OCI-LY7 (cell line): ENCODE results near the gene PANK4. TPM values are rescaled to one million over a fixed set of nuclear protein-coding genes. Genes with fewer than 3 reads are reported as not detected.
"Not testable (repeated sequence)": the region's sequence is repeated elsewhere in the genome, so short reads cannot be mapped to it uniquely, and the experiment has no call there.

Experiments used
- BruUV-seq: library from RNA; stranded (reverse); fragments of 400-500 nt; replicated peaks from 2 replicates; lab custom pipeline; 2021; lab: Mats Ljungman, UMichigan
- CTCF ChIA-PET: fragments of 300-600 bp; sonication (Branson Sonifier 250); formaldehyde crosslinking; loops from one replicate; lab custom pipeline; 2022; ENCODE audit warnings: antibody characterized with exemption; ENCODE audit not compliant: unreplicated experiment; lab: Charles Lee
- POLR2A ChIA-PET: fragments of 300-600 bp; sonication (Branson Sonifier 250); formaldehyde crosslinking; loops from one replicate; lab custom pipeline; 2022; ENCODE audit warnings: antibody characterized with exemption; lab: Charles Lee
- DNase-seq: peaks from one replicate; pipeline ENCODE4 v3.0.0-alpha.2; 2015; ENCODE audit warnings: low spot score
- H2AFZ ChIP-seq: fragments of 200-600 bp; sonication (generic), shearing (Covaris generic); 2 replicates; pipeline ENCODE4 v1.6.1; 2014; ENCODE audit warnings: mild to moderate bottlenecking, antibody characterized with exemption, low read length, moderate library complexity
- H3K27ac ChIP-seq: fragments of 200-600 bp; sonication (generic); 2 replicates; pipeline ENCODE4 v1.5.1; 2014; ENCODE audit warnings: mixed run types, low read depth, mild to moderate bottlenecking, moderate library complexity, low read length, inconsistent platforms; ENCODE audit not compliant: poor library complexity, severe bottlenecking
- H3K36me3 ChIP-seq: fragments of 200-600 bp; sonication (generic); 2 replicates; pipeline ENCODE4 v1.6.1; 2014; ENCODE audit warnings: mild to moderate bottlenecking, antibody characterized with exemption, low read length, moderate library complexity, mixed read lengths; ENCODE audit not compliant: insufficient read depth
- H3K4me1 ChIP-seq: fragments of 200-600 bp; sonication (generic); 2 replicates; pipeline ENCODE4 v1.5.1; 2014; ENCODE audit warnings: mild to moderate bottlenecking, low read length; ENCODE audit not compliant: insufficient read depth, poor library complexity, severe bottlenecking
- H3K4me2 ChIP-seq: fragments of 200-600 bp; sonication (generic); 2 replicates; pipeline ENCODE4 v1.6.1; 2014; ENCODE audit warnings: mild to moderate bottlenecking, low read length
- H3K4me3 ChIP-seq: fragments of 200-600 bp; sonication (generic); 2 replicates; pipeline ENCODE4 v1.5.1; 2014; ENCODE audit warnings: mild to moderate bottlenecking, low read depth, low read length; ENCODE audit not compliant: poor library complexity, severe bottlenecking
- H3K79me2 ChIP-seq: fragments of 200-600 bp; sonication (generic); 2 replicates; pipeline ENCODE4 v1.6.1; 2016; ENCODE audit warnings: low read depth, mild to moderate bottlenecking, low read length, moderate library complexity, mixed read lengths; ENCODE audit not compliant: insufficient read depth
- H3K9me2 ChIP-seq: fragments of 200-600 bp; sonication (generic); 2 replicates; pipeline ENCODE4 v1.6.1; 2016; ENCODE audit warnings: mild to moderate bottlenecking, low read length, mixed read lengths; ENCODE audit not compliant: insufficient read depth
- H3K9me3 ChIP-seq: fragments of 200-600 bp; sonication (generic); 2 replicates; pipeline ENCODE4 v1.6.1; 2014; ENCODE audit warnings: mild to moderate bottlenecking, mixed run types, low read length, mixed read lengths
- H4K20me1 ChIP-seq: fragments of 200-600 bp; sonication (generic); 2 replicates; pipeline ENCODE4 v1.6.1; 2014; ENCODE audit warnings: mild to moderate bottlenecking, antibody characterized with exemption, low read length, moderate library complexity, mixed read lengths; ENCODE audit not compliant: insufficient read depth
- EZH2phosphoT487 ChIP-seq: fragments of 200-600 bp; sonication (generic); IDR thresholded peaks from 2 replicates; pipeline ENCODE4 v1.6.1; 2018; ENCODE audit warnings: low read depth, borderline replicate concordance, mild to moderate bottlenecking, mixed run types, antibody characterized with exemption, low read length, moderate library complexity, mixed read lengths
- intact Hi-C: fragments of 100-400 bp; cut with micrococcal nuclease; formaldehyde crosslinking; loops from one replicate; pipeline ENCODE4 v1.10.0; 2022; ENCODE audit not compliant: unreplicated experiment
- total RNA-seq, 2 experiments: library from RNA; depleted of rRNA in 1 of 2; stranded (reverse); fragments of >200 nt in 1 of 2; shearing (Covaris generic) in 1 of 2; gene quantifications; 2 replicates each; pipeline ENCODE4 v1.2.3, GENCODE V29; 2014 to 2022
- TF ChIP-seq, protein P1 (sequence below): fragments of 200-600 bp; sonication (generic); conservative IDR thresholded peaks from 2 replicates; pipeline ENCODE4 v1.5.1; 2014; ENCODE audit warnings: mild to moderate bottlenecking, antibody characterized with exemption, low read length, moderate library complexity, mixed read lengths

Gene PANK4
- total RNA-seq, 2 experiments from 2014 or later, result 49.1 to 55.9 TPM

DNA sequence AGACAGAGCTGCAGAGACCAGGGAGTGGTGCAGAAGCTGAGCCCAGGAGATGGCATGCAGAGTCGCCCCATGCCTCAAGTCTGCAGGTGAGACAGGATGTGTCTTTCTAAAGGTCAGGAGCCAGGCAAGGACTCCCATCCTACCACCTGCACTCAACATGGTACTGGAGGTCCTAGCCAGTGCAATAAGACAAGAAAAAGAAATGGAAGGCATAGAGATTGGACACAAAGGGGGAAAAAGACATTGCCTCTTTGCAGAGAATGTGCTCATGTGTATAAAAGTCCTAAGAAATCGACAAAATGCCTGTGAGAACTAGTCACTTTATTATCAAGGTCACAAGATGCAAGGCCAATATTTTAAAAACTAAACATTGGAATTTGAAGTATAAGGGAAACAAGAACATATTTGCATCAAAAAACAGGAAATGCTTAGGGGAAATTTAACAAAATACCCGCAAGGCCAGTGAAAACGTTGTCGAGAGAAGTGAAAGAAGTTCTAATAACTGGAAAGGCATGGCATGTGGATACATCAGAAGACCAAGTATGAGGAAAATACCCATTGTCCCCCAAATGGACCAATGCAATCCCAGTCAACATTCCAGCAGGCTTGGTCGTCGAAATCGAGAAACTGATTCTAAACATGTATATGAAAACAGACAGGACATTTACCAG, 47.0 kb upstream of the PANK4 start:
- no peaks in the 10 kb centered on the region for H3K79me2 ChIP-seq
- H3K4me2 ChIP-seq, result no peak overlapping the region
- H3K4me1 ChIP-seq, result peaks cover 27% of the 10 kb centered on the region
- no peaks in the 10 kb centered on the region for H4K20me1 ChIP-seq
- no peak for TF ChIP-seq EZH2phosphoT487
- TF ChIP-seq, protein P1, sequence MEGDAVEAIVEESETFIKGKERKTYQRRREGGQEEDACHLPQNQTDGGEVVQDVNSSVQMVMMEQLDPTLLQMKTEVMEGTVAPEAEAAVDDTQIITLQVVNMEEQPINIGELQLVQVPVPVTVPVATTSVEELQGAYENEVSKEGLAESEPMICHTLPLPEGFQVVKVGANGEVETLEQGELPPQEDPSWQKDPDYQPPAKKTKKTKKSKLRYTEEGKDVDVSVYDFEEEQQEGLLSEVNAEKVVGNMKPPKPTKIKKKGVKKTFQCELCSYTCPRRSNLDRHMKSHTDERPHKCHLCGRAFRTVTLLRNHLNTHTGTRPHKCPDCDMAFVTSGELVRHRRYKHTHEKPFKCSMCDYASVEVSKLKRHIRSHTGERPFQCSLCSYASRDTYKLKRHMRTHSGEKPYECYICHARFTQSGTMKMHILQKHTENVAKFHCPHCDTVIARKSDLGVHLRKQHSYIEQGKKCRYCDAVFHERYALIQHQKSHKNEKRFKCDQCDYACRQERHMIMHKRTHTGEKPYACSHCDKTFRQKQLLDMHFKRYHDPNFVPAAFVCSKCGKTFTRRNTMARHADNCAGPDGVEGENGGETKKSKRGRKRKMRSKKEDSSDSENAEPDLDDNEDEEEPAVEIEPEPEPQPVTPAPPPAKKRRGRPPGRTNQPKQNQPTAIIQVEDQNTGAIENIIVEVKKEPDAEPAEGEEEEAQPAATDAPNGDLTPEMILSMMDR, result no peak
- no peaks in the 10 kb centered on the region for H3K9me2 ChIP-seq
- intact Hi-C loops, result no loop called here
- H3K4me3 ChIP-seq, result no peak overlapping the region
- no peak overlapping the region for H3K27ac ChIP-seq
- ChIA-PET CTCF (no interaction called here), POLR2A (no interaction called here)
- no peak for DNase-seq
- H2AFZ ChIP-seq, result no peak overlapping the region
- no peaks in the 10 kb centered on the region for H3K36me3 ChIP-seq
- no TSS peak for BruUV-seq
- H3K9me3 ChIP-seq, result no peaks in the 10 kb centered on the region

DNA sequence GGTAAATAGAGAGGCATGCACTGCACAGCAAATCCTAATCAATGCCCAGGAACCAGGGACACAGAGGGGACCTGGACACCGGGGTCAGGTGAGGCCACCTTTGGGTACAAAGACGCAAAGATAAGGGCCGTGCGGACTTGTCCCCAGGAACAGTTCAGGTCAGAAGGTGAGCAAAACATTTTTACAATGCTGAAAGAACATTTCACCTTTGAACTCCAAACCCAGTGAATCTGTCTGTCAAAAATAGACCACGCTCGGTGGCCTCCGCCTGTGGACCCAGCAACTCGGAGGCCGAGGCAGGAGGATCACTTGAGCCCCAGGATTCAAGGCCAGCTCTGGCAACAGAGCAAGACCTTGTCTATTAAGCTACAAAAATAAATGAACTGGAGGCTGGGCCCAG, 45.0 kb upstream of the PANK4 start:
- no TSS peak for BruUV-seq
- Histone ChIP-seq H3K36me3 (no peaks in the 10 kb centered on the region), H3K27ac (no peak overlapping the region), H3K9me3 (no peaks in the 10 kb centered on the region), H3K4me1 (peaks cover 8% of the 10 kb centered on the region), H2AFZ (no peak overlapping the region), H3K4me3 (no peak overlapping the region), H4K20me1 (no peaks in the 10 kb centered on the region), H3K79me2 (no peaks in the 10 kb centered on the region), H3K4me2 (no peak overlapping the region), H3K9me2 (no peaks in the 10 kb centered on the region)
- POLR2A ChIA-PET, result no interaction called here
- intact Hi-C loops, result no loop called here
- no peak for DNase-seq
- CTCF ChIA-PET, result no interaction called here
- TF ChIP-seq, protein P1, result no peak
- TF ChIP-seq EZH2phosphoT487, result no peak

DNA sequence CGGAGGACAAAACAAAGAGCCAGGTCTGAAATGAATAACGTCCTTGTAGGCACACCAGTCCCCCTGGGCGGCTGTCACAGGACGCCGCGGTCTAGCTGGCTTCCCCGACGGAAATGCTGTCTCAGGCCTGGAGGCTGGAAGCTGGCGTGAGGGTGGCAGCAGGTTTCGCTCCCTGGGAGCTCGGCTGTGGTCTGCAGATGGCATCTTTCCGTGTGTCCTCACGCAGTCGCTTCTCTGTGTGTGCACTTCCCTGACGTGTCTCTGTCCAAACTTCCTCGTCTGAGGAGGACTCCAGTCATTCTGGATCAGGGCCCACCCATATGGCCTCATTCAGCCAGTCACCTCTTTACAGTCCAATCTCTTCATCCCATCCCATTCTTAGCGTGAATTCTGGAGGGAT, 43.9 kb upstream of the PANK4 start:
- CTCF ChIA-PET, result no interaction called here

DNA sequence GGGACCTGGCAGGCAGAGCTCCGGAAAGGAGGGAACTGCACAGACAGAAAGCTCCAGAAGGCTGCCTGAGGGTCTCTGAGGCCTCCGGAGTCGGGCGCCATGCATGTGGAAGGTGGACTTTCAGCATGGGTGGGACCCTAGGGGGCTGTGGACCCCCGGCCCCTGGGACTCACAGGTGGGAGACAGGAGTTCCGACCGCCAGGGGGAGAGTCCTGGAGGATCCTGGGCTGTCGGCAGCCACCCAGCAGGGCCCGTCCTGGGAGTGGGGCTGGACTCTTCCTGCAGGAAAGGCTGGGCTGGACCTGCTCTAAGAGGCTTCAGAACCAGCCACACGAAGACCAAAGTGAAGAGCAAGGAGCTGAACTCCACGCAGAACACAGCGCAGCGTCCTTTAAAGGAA, 43.3 kb upstream of the PANK4 start:
- H3K4me3 ChIP-seq, H3K79me2 ChIP-seq, H3K36me3 ChIP-seq, H3K4me1 ChIP-seq, H3K9me3 ChIP-seq, H3K27ac ChIP-seq, DNase-seq, H3K4me2 ChIP-seq, H2AFZ ChIP-seq, CTCF ChIA-PET, POLR2A ChIA-PET, BruUV-seq, H3K9me2 ChIP-seq, intact Hi-C loops, H4K20me1 ChIP-seq: not testable (repeated sequence)

More for the DNA sequence above, 43.9 kb upstream of the PANK4 start:
- Histone ChIP-seq H3K9me3 (no peaks in the 10 kb centered on the region), H3K9me2 (no peaks in the 10 kb centered on the region), H3K27ac (no peak overlapping the region), H3K4me3 (no peak overlapping the region), H3K4me2 (no peak overlapping the region), H2AFZ (no peak overlapping the region), H3K79me2 (no peaks in the 10 kb centered on the region), H3K36me3 (no peaks in the 10 kb centered on the region), H3K4me1 (no peaks in the 10 kb centered on the region), H4K20me1 (no peaks in the 10 kb centered on the region)
- POLR2A ChIA-PET, result no interaction called here
- no peak for DNase-seq
- TF ChIP-seq EZH2phosphoT487, result no peak
- TF ChIP-seq, protein P1, result no peak
- intact Hi-C loops, result no loop called here
- BruUV-seq, result no TSS peak
